ENCODE results near the gene AMH. TPM values are rescaled to one million over a fixed set of nuclear protein-coding genes. Genes with fewer than 3 reads are reported as not detected.

AMH gene
- total RNA-seq, 6 experiments from 2014 or later, result 0.24 to 1.2 (median 0.59) TPM

GRCh38 chr19:2290441-2291184 lies 41.5 kb downstream of the AMH start:
- H3K27me3 ChIP-seq, result peaks cover 0 to 21% of the 10 kb centered on the region in 2 donors
- peak overlapping the region; percentile 25 to 35 (median 29) for H3K4me3 ChIP-seq
- DNase-seq (no peak), ATAC-seq (peak in 1 of 4 donors; percentile 24)
- no CpG with 5 or more reads among the region's 82 CpGs for WGBS (ENCODE audit: insufficient coverage, low coverage, low lambda C conversion rate, missing lambda C conversion rate)
- no peaks in the 10 kb centered on the region for H3K9me3 ChIP-seq
- no peak for TF ChIP-seq POLR2A (IDR thresholded peaks at IDR 0.05)
- TF ChIP-seq CTCF (IDR thresholded peaks at IDR 0.05), result no peak
- H3K4me1 ChIP-seq, result peaks cover 0 to 18% (median 0%) of the 10 kb centered on the region in 4 donors
- no peaks in the 10 kb centered on the region for H3K36me3 ChIP-seq
- intact Hi-C loops (cut with DNase I), result no loop called here
- peak overlapping the region in 1 of 3 donors; percentile 47 for H3K27ac ChIP-seq

GRCh38 chr19:2291185-2291751 lies 42.1 kb downstream of the AMH start:
- no peak for DNase-seq
- peaks cover 0 to 21% of the 10 kb centered on the region in 2 donors for H3K27me3 ChIP-seq
- no peak overlapping the region for H3K27ac ChIP-seq
- peak overlapping the region; percentile 2 to 35 (median 29) for H3K4me3 ChIP-seq
- intact Hi-C loops (cut with DNase I), result no loop called here
- WGBS (ENCODE audit: insufficient coverage, low coverage, low lambda C conversion rate, missing lambda C conversion rate), result no CpG with 5 or more reads among the region's 67 CpGs
- TF ChIP-seq CTCF (IDR thresholded peaks at IDR 0.05) (no peak), POLR2A (IDR thresholded peaks at IDR 0.05) (no peak)
- peaks cover 0 to 18% (median 0%) of the 10 kb centered on the region in 4 donors for H3K4me1 ChIP-seq
- ATAC-seq, result no peak
- H3K36me3 ChIP-seq, result no peaks in the 10 kb centered on the region
- no peaks in the 10 kb centered on the region for H3K9me3 ChIP-seq

- Histone ChIP-seq H3K4me3 (no peak overlapping the region), H3K27me3 (peaks cover 0 to 19% of the 10 kb centered on the region in 2 donors), H3K36me3 (no peaks in the 10 kb centered on the region), H3K9me3 (no peaks in the 10 kb centered on the region), H3K27ac (no peak overlapping the region), H3K4me1 (peaks cover 0 to 17% (median 0%) of the 10 kb centered on the region in 4 donors)
- intact Hi-C loops (cut with DNase I), result no loop called here
- 44% methylated on average over 11 of the region's 26 CpGs for WGBS (ENCODE audit: insufficient coverage, low coverage, low lambda C conversion rate, missing lambda C conversion rate)
- TF ChIP-seq CTCF (IDR thresholded peaks at IDR 0.05), result no peak
- no peak for TF ChIP-seq POLR2A (IDR thresholded peaks at IDR 0.05)
- ATAC-seq (no peak), DNase-seq (no peak)
Observed at GRCh38 chr19:2294687-2295335, 45.7 kb downstream of the AMH start.

GRCh38 chr19:2296141-2296540 lies 47.0 kb downstream of the AMH start:
- DNase-seq (no peak), ATAC-seq (no peak)
- H3K27me3 ChIP-seq, result peaks cover 0 to 7% of the 10 kb centered on the region in 2 donors
- H3K27ac ChIP-seq, result no peak overlapping the region
- no peak overlapping the region for H3K4me3 ChIP-seq
- peaks cover 0 to 5% (median 0%) of the 10 kb centered on the region in 4 donors for H3K4me1 ChIP-seq
- no peaks in the 10 kb centered on the region for H3K36me3 ChIP-seq
- no peaks in the 10 kb centered on the region for H3K9me3 ChIP-seq
- intact Hi-C loops (cut with DNase I), result no loop called here
- 40% methylated on average over 3 of the region's 16 CpGs for WGBS (ENCODE audit: insufficient coverage, low coverage, low lambda C conversion rate, missing lambda C conversion rate)
- TF ChIP-seq CTCF (IDR thresholded peaks at IDR 0.05) (no peak), POLR2A (IDR thresholded peaks at IDR 0.05) (no peak)

Measured in right lobe of liver (tissue), 6 donors.